Lower leg skin (tissue), 4 donors: ENCODE data around the gene MNS1. TPM values are rescaled to one million over a fixed set of nuclear protein-coding genes. Genes with fewer than 3 reads are reported as not detected.
"Not testable (repeated sequence)": the region's sequence is repeated elsewhere in the genome, so short reads cannot be mapped to it uniquely, and the experiment has no call there.

Experiments used
- DNase-seq, 2 donors: peaks; one replicate each; pipeline ENCODE4 v3.0.0-alpha.2; 2019; ENCODE audit warnings: low spot score in 2 of 2
- H3K4me3 ChIP-seq: fragments of 200-600 bp; sonication (generic); 2 replicates; pipeline ENCODE4 v1.5.1; 2017; ENCODE audit warnings: mild to moderate bottlenecking, low read depth; ENCODE audit not compliant: poor library complexity, severe bottlenecking
- POLR2A ChIP-seq, 2 donors: fragments of 450-650 bp; IDR thresholded peaks; one replicate each; pipeline ENCODE4 v1.6.1; 2016 to 2017; ENCODE audit warnings: antibody characterized with exemption in 2 of 2, mild to moderate bottlenecking in 1 of 2, moderate library complexity in 1 of 2
- WGBS, 2 donors: methylation state at CpG; one replicate each; pipeline ENCODE4 v1.1.5; 2018; 5-methylcytosine and 5-hydroxymethylcytosine counted together
- intact Hi-C: fragments of 100-400 bp; cut with DNase I; formaldehyde crosslinking; loops from one replicate; pipeline ENCODE4 v1.15.0; 2023; ENCODE audit warnings: low total_unique reads
- total RNA-seq, 4 donors: library from RNA; depleted of rRNA; stranded (reverse); fragments of >200 nt; gene quantifications; one replicate each; pipeline ENCODE4 v1.1.0, GENCODE V29; 2016
- TF ChIP-seq, protein P1 (sequence below), 3 donors: fragments of 450-650 bp; IDR thresholded peaks; one replicate each; pipeline ENCODE4 v1.5.1; 2016; ENCODE audit warnings: antibody characterized with exemption in 3 of 3, mild to moderate bottlenecking in 3 of 3, moderate library complexity in 2 of 3

The MNS1 gene
- total RNA-seq, 4 donors from 2014 or later = 0.37 to 0.78 TPM; not detected in 2

DNA sequence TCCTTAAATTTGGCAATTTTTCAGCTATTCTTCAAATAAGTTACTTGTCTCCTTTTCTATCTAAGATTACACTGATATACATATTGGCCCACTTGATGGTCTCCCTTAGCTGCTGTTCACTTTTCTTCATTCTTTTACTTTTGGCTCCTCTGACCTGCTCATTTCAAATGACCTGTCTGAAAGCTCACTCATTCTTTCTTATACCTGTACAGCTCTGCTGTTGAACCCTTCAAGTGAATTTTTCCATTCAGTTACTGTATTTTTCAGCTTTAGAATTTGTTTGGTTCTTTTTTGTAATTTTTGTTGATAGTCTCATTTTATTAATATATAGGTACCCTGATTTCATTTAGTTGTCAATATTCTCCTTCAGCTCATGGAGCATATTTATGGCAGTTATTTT lies 39.7 kb downstream of the MNS1 start:
- TF ChIP-seq, protein P1, sequence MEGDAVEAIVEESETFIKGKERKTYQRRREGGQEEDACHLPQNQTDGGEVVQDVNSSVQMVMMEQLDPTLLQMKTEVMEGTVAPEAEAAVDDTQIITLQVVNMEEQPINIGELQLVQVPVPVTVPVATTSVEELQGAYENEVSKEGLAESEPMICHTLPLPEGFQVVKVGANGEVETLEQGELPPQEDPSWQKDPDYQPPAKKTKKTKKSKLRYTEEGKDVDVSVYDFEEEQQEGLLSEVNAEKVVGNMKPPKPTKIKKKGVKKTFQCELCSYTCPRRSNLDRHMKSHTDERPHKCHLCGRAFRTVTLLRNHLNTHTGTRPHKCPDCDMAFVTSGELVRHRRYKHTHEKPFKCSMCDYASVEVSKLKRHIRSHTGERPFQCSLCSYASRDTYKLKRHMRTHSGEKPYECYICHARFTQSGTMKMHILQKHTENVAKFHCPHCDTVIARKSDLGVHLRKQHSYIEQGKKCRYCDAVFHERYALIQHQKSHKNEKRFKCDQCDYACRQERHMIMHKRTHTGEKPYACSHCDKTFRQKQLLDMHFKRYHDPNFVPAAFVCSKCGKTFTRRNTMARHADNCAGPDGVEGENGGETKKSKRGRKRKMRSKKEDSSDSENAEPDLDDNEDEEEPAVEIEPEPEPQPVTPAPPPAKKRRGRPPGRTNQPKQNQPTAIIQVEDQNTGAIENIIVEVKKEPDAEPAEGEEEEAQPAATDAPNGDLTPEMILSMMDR (IDR thresholded peaks at IDR 0.05) = no peak
- TF ChIP-seq POLR2A (IDR thresholded peaks at IDR 0.05) = no peak
- intact Hi-C loops = loop anchor here (10.0 kb wide), 1 partner anchor 170 kb away; no protein-coding TSS in a partner anchor
- DNase-seq = no peak
- no peak overlapping the region for H3K4me3 ChIP-seq

DNA sequence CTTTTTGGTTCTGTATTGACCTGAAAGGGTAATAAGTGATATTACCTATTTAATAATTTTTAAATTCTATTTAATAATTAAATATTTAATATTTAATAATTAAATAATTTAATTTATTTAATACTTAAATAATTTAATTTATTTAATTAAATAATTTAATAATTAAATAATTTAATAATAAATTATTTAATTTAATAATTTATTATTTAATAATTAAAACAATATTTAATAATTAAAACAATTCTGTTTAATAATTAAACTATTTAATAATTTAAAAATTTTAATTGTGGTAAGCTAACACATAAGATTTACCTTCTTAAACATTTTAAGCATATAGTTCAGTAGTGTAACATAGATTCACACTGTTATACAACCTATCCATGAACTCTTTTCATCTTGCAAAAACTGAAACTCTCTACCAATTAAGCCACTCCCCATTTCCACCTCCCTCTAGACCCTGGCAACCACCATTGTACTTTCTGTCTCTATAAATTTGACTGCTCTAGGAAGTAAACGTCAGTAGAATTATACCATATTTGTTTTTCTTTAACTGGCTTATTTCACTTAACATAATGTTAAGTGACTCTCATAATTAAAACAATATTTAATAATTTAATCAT lies 51.7 kb downstream of the MNS1 start:
- 84 to 90% methylated on average over 1 of the region's 1 CpG for WGBS, 2 donors
- H3K4me3 ChIP-seq, intact Hi-C loops, DNase-seq: not testable (repeated sequence)

DNA sequence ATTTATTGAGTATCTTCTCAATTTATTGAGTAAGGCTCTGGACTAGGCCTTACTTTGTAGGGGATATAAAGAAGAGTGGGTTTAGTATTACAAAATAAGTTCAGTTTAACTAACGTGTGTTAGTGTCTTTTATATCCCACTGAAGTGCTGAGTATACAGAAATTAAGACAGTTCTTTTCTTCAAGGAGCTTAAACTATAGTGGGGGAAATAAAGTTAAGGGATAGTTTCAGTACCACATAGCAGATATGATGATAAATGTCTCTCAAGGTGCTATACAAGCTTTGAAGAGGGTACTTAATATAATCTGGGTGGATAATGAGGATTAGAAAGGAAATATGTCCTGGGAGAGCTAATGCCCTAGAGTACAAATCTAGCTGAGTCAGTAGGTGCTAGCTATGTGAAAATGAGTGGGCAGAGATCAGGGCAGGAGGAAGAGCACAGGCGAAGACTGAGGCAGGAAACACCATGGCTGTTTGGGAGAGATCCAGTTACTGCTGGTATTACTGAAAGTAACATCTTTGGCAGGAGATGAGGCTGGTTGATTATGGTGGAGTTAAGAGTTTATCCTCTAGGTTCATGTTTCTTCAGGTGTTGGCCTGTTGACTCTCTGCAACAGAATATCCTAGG lies 53.7 kb downstream of the MNS1 start:
- H3K4me3 ChIP-seq = no peak overlapping the region
- intact Hi-C loops = no loop called here

DNA sequence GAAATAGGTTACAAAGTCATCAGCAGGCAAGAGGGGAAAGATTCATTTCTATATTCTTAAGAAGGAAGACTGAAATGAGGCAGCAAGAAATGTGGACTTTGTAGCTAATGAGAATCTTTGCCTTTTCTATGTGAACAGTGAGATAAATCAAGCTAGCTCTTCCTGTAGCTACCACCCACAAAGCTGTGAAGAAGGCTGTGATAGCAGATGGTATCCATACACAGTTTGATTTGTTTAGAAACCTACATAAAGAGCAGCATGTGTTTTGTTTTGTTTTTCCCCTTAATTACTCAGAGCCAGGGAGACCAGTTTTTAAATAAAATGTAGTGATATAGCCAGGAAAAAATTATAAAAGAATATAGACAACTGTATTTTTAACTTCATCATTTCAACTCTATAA lies 54.2 kb downstream of the MNS1 start:
- intact Hi-C loops = no loop called here
- no peak for TF ChIP-seq POLR2A (IDR thresholded peaks at IDR 0.05)
- TF ChIP-seq, protein P1 (IDR thresholded peaks at IDR 0.05) = no peak
- DNase-seq = no peak
- H3K4me3 ChIP-seq = no peak overlapping the region

More for the DNA sequence above, 53.7 kb downstream of the MNS1 start:
- WGBS, 2 donors = 68 to 69% methylated on average over 2 of the region's 2 CpGs
- TF ChIP-seq, protein P1 (IDR thresholded peaks at IDR 0.05) = no peak
- TF ChIP-seq POLR2A (IDR thresholded peaks at IDR 0.05) = no peak
- no peak for DNase-seq

DNA sequence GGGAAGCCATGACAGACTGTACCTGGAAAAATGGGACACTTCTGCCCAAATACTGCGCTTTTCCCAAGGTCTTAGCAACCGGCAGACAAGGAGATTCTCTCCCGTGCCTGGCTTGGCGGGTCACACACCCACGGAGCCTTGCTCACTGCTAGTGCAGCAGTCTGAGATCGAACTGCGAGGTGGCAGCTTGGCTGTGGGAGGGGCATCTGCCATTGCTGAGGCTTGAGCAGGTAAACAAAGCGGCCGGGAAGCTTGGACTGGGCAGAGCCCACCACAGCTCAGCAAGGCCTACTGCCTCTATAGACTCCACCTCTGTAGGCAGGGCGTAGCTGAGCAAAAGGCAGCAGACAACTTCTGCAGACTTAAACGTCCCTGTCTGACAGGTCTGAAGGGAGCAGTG lies 65.7 kb downstream of the MNS1 start:
- intact Hi-C loops, DNase-seq, H3K4me3 ChIP-seq: not testable (repeated sequence)
- WGBS, 2 donors = 92 to 96% methylated on average over 10 to 11 of the region's 11 CpGs

DNA sequence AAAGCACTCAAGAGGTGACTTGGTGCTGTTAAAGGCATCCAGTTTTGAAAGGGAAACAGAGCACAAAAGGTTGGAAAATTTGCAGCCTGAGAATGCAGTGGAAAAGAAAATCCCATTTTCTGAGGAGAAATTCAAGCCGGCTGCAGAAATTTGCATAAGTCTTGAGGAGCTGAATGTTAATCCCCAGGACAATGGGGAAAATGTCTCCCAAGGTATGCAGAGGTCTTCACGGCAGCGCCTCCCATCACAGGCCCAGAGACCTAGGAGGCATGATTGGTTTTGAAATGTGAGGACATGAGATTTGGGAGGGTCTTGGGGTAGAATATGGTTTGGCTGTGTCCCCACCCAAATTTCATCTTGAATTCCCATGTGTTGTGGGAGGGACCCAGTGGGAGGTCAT lies 67.6 kb downstream of the MNS1 start:
- WGBS, 2 donors = 94 to 95% methylated on average over 3 of the region's 3 CpGs
- DNase-seq, intact Hi-C loops: not testable (repeated sequence)

DNA sequence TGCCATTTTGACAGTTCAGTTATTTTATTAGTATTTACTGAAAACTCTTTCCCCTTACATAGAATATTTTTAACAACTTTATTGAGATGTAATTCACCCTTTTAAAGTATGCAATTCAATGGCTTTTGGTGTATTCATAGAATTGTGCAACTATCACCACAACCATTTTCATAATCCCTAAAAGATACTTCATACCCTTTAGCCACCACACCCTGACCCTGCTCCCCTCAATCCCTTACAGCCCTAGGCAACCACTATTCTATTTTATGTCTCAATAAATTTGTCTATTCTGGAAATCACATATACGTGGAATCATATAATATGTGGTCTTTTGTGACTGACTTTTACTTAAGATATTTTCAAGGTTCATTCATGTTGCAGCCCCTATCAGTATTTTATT lies 70.0 kb downstream of the MNS1 start:
- H3K4me3 ChIP-seq = no peak overlapping the region
- DNase-seq = no peak
- TF ChIP-seq, protein P1 (IDR thresholded peaks at IDR 0.05) = no peak
- TF ChIP-seq POLR2A (IDR thresholded peaks at IDR 0.05) = no peak
- intact Hi-C loops = no loop called here
- WGBS, 2 donors = 79 to 84% methylated on average over 1 of the region's 1 CpG

More for the DNA sequence above, 67.6 kb downstream of the MNS1 start:
- not testable (repeated sequence) for H3K4me3 ChIP-seq
